ENCODE results near the gene MARS1. TPM values are rescaled to one million over a fixed set of nuclear protein-coding genes. Genes with fewer than 3 reads are reported as not detected.

Gene MARS1
- total RNA-seq, 1 donor from 2014 or later, result 351 TPM

GRCh38 chr12:57444744-57445143 lies 43.1 kb upstream of the MARS1 start:
- DNase-seq (ENCODE audit: low read depth) (no peak), FAIRE-seq (no peak)
- Histone ChIP-seq H2AFZ (ENCODE audit: low read depth, low read length) (no peak overlapping the region), H3K79me2 (ENCODE audit: insufficient read depth, low read length) (no peaks in the 10 kb centered on the region), H3K27me3 (ENCODE audit: insufficient read depth, low read length) (no peaks in the 10 kb centered on the region), H4K20me1 (ENCODE audit: insufficient read depth, low read length) (no peaks in the 10 kb centered on the region), H3K36me3 (ENCODE audit: insufficient read depth, low read length) (no peaks in the 10 kb centered on the region), H3K9me3 (ENCODE audit: insufficient read depth, low read depth, low read length) (no peaks in the 10 kb centered on the region), H3K4me1 (ENCODE audit: insufficient read depth, low read length) (no peaks in the 10 kb centered on the region), H3K27ac (ENCODE audit: low read depth, low read length) (no peak overlapping the region), H3K4me3 (ENCODE audit: insufficient read depth, low read depth, low read length) (no peak overlapping the region), H3K4me2 (ENCODE audit: low read length) (no peak overlapping the region), H3K9ac (ENCODE audit: low read length) (no peak overlapping the region)
- Mint-ChIP-seq H3K4me3 (ENCODE audit: unreplicated experiment) (no peak overlapping the region), H3K36me3 (ENCODE audit: low read depth, unreplicated experiment) (no peaks in the 10 kb centered on the region), H3K27ac (ENCODE audit: unreplicated experiment) (no peak overlapping the region), H3K4me1 (ENCODE audit: low read depth, unreplicated experiment) (no peaks in the 10 kb centered on the region), H3K27me3 (ENCODE audit: low read depth, unreplicated experiment) (peaks cover 2% of the 10 kb centered on the region), H3K9me3 (ENCODE audit: unreplicated experiment) (peaks cover 1% of the 10 kb centered on the region)
- TF ChIP-seq CTCF (IDR thresholded peaks at IDR 0.05; ENCODE audit: insufficient read depth, low read depth, low read length), result no peak
- no peak for TF ChIP-seq EZH2 (IDR thresholded peaks at IDR 0.05; ENCODE audit: insufficient read depth, low read length)

GRCh38 chr12:57446292-57446960 lies 41.4 kb upstream of the MARS1 start:
- H3K9me3 ChIP-seq (ENCODE audit: insufficient read depth, low read depth, low read length), result no peaks in the 10 kb centered on the region
- no peaks in the 10 kb centered on the region for H4K20me1 ChIP-seq (ENCODE audit: insufficient read depth, low read length)
- H3K36me3 ChIP-seq (ENCODE audit: insufficient read depth, low read length), result no peaks in the 10 kb centered on the region
- TF ChIP-seq CTCF (IDR thresholded peaks at IDR 0.05; ENCODE audit: insufficient read depth, low read depth, low read length) (no peak), EZH2 (IDR thresholded peaks at IDR 0.05; ENCODE audit: insufficient read depth, low read length) (no peak)
- peaks cover 5% of the 10 kb centered on the region for H3K4me1 Mint-ChIP-seq (ENCODE audit: low read depth, unreplicated experiment)
- no peaks in the 10 kb centered on the region for H3K27me3 ChIP-seq (ENCODE audit: insufficient read depth, low read length)
- no peaks in the 10 kb centered on the region for H3K79me2 ChIP-seq (ENCODE audit: insufficient read depth, low read length)
- FAIRE-seq, result no peak
- DNase-seq (ENCODE audit: low read depth), result no peak
- no peak overlapping the region for H3K4me3 Mint-ChIP-seq (ENCODE audit: unreplicated experiment)
- H3K27me3 Mint-ChIP-seq (ENCODE audit: low read depth, unreplicated experiment), result peaks cover 4% of the 10 kb centered on the region
- no peak overlapping the region for H3K27ac Mint-ChIP-seq (ENCODE audit: unreplicated experiment)
- no peak overlapping the region for H3K9ac ChIP-seq (ENCODE audit: low read length)
- H2AFZ ChIP-seq (ENCODE audit: low read depth, low read length), result no peak overlapping the region
- no peak overlapping the region for H3K27ac ChIP-seq (ENCODE audit: low read depth, low read length)
- peaks cover 5% of the 10 kb centered on the region for H3K4me1 ChIP-seq (ENCODE audit: insufficient read depth, low read length)
- no peak overlapping the region for H3K4me3 ChIP-seq (ENCODE audit: insufficient read depth, low read depth, low read length)
- H3K36me3 Mint-ChIP-seq (ENCODE audit: low read depth, unreplicated experiment), result no peaks in the 10 kb centered on the region
- no peak overlapping the region for H3K4me2 ChIP-seq (ENCODE audit: low read length)
- peaks cover 10% of the 10 kb centered on the region for H3K9me3 Mint-ChIP-seq (ENCODE audit: unreplicated experiment)

- peaks cover 10% of the 10 kb centered on the region for H3K9me3 Mint-ChIP-seq (ENCODE audit: unreplicated experiment)
- Histone ChIP-seq H3K27ac (ENCODE audit: low read depth, low read length) (no peak overlapping the region), H4K20me1 (ENCODE audit: insufficient read depth, low read length) (no peaks in the 10 kb centered on the region), H3K9ac (ENCODE audit: low read length) (no peak overlapping the region), H2AFZ (ENCODE audit: low read depth, low read length) (no peak overlapping the region), H3K4me3 (ENCODE audit: insufficient read depth, low read depth, low read length) (no peak overlapping the region), H3K4me1 (ENCODE audit: insufficient read depth, low read length) (peaks cover 18% of the 10 kb centered on the region), H3K9me3 (ENCODE audit: insufficient read depth, low read depth, low read length) (no peaks in the 10 kb centered on the region), H3K36me3 (ENCODE audit: insufficient read depth, low read length) (no peaks in the 10 kb centered on the region), H3K79me2 (ENCODE audit: insufficient read depth, low read length) (no peaks in the 10 kb centered on the region), H3K4me2 (ENCODE audit: low read length) (no peak overlapping the region), H3K27me3 (ENCODE audit: insufficient read depth, low read length) (no peaks in the 10 kb centered on the region)
- H3K4me3 Mint-ChIP-seq (ENCODE audit: unreplicated experiment), result no peak overlapping the region
- H3K36me3 Mint-ChIP-seq (ENCODE audit: low read depth, unreplicated experiment), result no peaks in the 10 kb centered on the region
- no peak overlapping the region for H3K27ac Mint-ChIP-seq (ENCODE audit: unreplicated experiment)
- peaks cover 15% of the 10 kb centered on the region for H3K4me1 Mint-ChIP-seq (ENCODE audit: low read depth, unreplicated experiment)
- peaks cover 4% of the 10 kb centered on the region for H3K27me3 Mint-ChIP-seq (ENCODE audit: low read depth, unreplicated experiment)
- FAIRE-seq, result no peak
- DNase-seq (ENCODE audit: low read depth), result no peak
- no peak for TF ChIP-seq CTCF (IDR thresholded peaks at IDR 0.05; ENCODE audit: insufficient read depth, low read depth, low read length)
- no peak for TF ChIP-seq EZH2 (IDR thresholded peaks at IDR 0.05; ENCODE audit: insufficient read depth, low read length)
Observed at GRCh38 chr12:57448669-57449068, 39.2 kb upstream of the MARS1 start.
